ENCODE data around the gene OR52E5.

OR52E5 gene

GRCh38 chr11:5865826-5866225, 27.2 kb upstream of the OR52E5 start:
- no peak for TF ChIP-seq REST (IDR thresholded peaks at IDR 0.05; ENCODE audit: insufficient read depth in 1 of 2, low read depth in 2 of 2, low read length in 2 of 2)
- no peak for TF ChIP-seq FOXP2 (optimal IDR thresholded peaks at IDR 0.05; ENCODE audit: borderline replicate concordance, extremely low read depth, extremely low read length, insufficient read depth)
- no peak for TF ChIP-seq SIN3A (IDR thresholded peaks at IDR 0.05; ENCODE audit: borderline replicate concordance, insufficient read depth, low read length)
- TF ChIP-seq TAF1 (IDR thresholded peaks at IDR 0.05; ENCODE audit: borderline replicate concordance, insufficient read depth, low read length): no peak
- no peak for TF ChIP-seq POLR2AphosphoS5 (IDR thresholded peaks at IDR 0.05; ENCODE audit: low read depth, low read length)

- TF ChIP-seq SIN3A (IDR thresholded peaks at IDR 0.05; ENCODE audit: borderline replicate concordance, insufficient read depth, low read length): no peak
- TF ChIP-seq POLR2AphosphoS5 (IDR thresholded peaks at IDR 0.05; ENCODE audit: low read depth, low read length): no peak
- no peak for TF ChIP-seq REST (IDR thresholded peaks at IDR 0.05; ENCODE audit: insufficient read depth in 1 of 2, low read depth in 2 of 2, low read length in 2 of 2)
- TF ChIP-seq FOXP2 (optimal IDR thresholded peaks at IDR 0.05; ENCODE audit: borderline replicate concordance, extremely low read depth, extremely low read length, insufficient read depth): no peak
- TF ChIP-seq TAF1 (IDR thresholded peaks at IDR 0.05; ENCODE audit: borderline replicate concordance, insufficient read depth, low read length): no peak
Observed at GRCh38 chr11:5878564-5878963, 14.4 kb upstream of the OR52E5 start.

- TF ChIP-seq FOXP2 (optimal IDR thresholded peaks at IDR 0.05; ENCODE audit: borderline replicate concordance, extremely low read depth, extremely low read length, insufficient read depth) (no peak), REST (IDR thresholded peaks at IDR 0.05; ENCODE audit: insufficient read depth in 1 of 2, low read depth in 2 of 2, low read length in 2 of 2) (no peak), SIN3A (IDR thresholded peaks at IDR 0.05; ENCODE audit: borderline replicate concordance, insufficient read depth, low read length) (no peak), TAF1 (IDR thresholded peaks at IDR 0.05; ENCODE audit: borderline replicate concordance, insufficient read depth, low read length) (no peak), POLR2AphosphoS5 (IDR thresholded peaks at IDR 0.05; ENCODE audit: low read depth, low read length) (no peak)
Observed at GRCh38 chr11:5880329-5880728, 12.7 kb upstream of the OR52E5 start, which contains the start of gene OR52E4. Gene OR52E4, plus strand, starts transcription at chr11:5880629. Its CDS starts 3,664 bp downstream, at chr11:5884293.

GRCh38 chr11:5881756-5882155, 11.3 kb upstream of the OR52E5 start:
- TF ChIP-seq SIN3A (IDR thresholded peaks at IDR 0.05; ENCODE audit: borderline replicate concordance, insufficient read depth, low read length) (no peak), FOXP2 (optimal IDR thresholded peaks at IDR 0.05; ENCODE audit: borderline replicate concordance, extremely low read depth, extremely low read length, insufficient read depth) (no peak), REST (IDR thresholded peaks at IDR 0.05; ENCODE audit: insufficient read depth in 1 of 2, low read depth in 2 of 2, low read length in 2 of 2) (no peak), POLR2AphosphoS5 (IDR thresholded peaks at IDR 0.05; ENCODE audit: low read depth, low read length) (no peak), TAF1 (IDR thresholded peaks at IDR 0.05; ENCODE audit: borderline replicate concordance, insufficient read depth, low read length) (no peak)

- TF ChIP-seq FOXP2 (optimal IDR thresholded peaks at IDR 0.05; ENCODE audit: borderline replicate concordance, extremely low read depth, extremely low read length, insufficient read depth) (no peak), POLR2AphosphoS5 (IDR thresholded peaks at IDR 0.05; ENCODE audit: low read depth, low read length) (no peak), TAF1 (IDR thresholded peaks at IDR 0.05; ENCODE audit: borderline replicate concordance, insufficient read depth, low read length) (no peak), REST (IDR thresholded peaks at IDR 0.05; ENCODE audit: insufficient read depth in 1 of 2, low read depth in 2 of 2, low read length in 2 of 2) (no peak), SIN3A (IDR thresholded peaks at IDR 0.05; ENCODE audit: borderline replicate concordance, insufficient read depth, low read length) (no peak)
Observed at GRCh38 chr11:5887172-5887571, 5.8 kb upstream of the OR52E5 start.
